ENCODE results near the gene PLVAP.

Gene PLVAP

GRCh38 chr19:17353386-17353785 is 23.8 kb downstream of the PLVAP start:
- DNase-seq, result no peak

DNA sequence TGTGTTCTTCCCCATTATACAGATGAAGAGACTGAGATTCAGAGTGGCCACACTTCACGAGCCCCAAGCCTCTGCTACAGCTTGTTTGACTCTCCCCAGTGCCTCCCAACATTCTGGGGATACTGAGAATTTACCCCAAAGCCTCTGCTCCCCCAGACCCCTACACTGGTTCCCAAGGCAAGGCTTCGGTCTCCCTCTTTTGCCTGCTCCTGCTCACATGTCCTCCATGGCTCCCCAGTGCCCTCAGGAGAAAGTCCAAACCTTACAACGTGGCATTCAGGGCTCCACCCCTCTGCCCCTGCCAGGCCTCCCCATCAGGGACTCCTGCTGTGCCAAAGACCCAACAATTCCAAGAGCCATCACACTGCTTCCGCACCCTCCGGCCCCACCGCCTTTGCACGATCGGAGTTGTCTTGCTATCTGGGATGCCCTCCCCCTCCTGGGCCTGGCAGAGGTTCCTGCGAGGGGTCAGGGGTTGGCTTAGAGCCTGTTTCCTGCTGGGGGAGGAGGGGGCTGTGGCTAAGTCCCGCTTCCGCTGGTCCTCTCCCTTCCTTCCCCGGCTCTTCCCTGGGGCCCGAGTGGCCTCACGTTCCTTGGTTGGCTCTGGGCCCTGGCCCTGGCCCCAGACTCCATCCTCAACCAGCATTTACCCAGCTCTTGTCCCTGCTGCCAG is 24.4 kb downstream of the PLVAP start:
- DNase-seq, result no peak

DNA sequence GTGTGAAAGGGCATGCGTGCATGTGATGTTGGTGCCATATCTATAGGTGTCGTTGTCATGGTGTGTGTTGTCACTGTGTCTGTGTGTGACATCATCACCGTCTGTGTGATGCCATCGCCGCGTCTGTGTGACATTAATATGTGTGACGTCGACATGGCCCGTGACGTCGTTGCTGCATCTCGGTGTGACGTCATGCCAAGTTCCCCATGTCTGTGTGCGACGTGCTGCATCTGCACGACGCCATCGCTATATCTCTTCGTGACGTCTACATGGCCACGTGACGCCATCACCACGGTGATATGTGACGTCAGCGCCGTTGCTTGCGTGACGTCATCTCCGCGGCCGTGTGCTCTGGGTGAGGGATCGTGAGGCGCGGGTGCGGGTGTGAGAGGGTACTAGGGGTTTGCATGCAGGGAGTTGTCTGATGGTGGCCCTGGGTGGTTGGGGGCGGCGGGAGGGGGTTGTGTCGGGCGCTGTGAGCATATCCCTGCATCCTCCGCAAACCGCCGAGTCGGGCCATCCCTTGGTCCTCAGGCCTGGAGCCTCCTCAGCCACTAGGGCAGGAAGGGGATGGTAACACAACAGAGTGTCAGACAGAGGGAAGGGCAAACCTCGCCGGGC is 25.2 kb downstream of the PLVAP start:
- no peak for DNase-seq

DNA sequence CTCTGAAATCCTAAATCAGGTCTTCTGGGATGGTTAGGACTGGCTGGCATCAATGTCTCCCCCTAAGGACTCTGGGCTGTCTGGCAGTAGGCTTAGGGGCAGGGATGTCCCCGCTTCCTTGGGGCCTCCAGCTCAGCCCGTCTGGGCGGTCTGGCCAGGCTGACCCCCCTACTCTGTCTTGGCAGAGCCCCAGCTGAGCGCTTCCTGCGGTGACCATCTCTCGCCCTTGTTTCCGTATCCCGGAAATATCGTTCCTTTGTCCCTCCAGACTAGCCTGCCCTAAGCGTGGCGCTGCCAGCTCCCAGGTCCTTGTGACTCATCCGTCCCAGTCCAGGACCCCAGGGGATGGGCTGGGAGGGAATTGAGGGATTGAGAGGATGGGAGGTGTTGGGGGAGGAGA is 28.4 kb downstream of the PLVAP start:
- DNase-seq, result no peak

DNA sequence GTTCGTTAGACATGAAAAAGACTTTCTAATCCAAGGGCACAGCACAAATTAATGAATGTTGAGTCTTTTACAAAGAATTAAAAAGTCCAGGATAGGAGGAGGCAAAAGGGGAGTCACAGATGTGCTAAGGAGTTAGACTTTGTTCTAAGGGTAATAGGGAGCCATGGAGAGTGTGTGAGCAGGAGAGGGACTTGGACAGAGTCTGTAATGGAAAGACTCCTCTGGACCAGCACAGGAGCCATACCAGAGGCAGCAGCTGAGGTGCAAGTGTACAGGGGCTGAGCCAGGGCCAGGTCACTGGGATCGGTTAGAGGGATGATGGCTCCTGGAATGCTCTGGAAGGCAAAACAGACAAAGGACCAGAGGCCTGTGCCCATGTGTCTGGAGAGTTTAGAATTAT is 29.3 kb downstream of the PLVAP start:
- DNase-seq, result no peak

DNA sequence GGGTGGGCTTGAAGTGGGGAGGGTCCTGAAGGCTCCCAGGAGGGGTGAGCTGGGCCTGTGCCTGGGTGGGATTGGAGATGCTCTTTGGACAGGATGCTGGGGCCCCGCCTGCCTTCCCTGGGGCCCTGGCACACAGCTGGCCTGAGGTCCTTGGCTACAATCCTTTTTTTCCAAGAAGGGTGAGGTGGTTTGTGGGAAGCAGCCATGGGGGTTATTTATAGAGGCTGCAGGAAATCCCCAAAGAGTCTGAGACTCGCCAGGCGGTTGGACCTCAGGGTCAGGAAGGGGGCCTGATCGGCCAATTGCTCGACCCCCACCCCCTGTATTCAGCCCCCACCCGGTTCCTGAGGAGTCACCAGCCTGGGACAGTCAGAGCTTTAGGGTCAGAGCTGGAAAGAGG is 29.8 kb downstream of the PLVAP start:
- no peak for DNase-seq

GRCh38 chr19:17346109-17346671 is 31.0 kb downstream of the PLVAP start:
- peak; percentile 58 for DNase-seq

- DNase-seq, result no peak
Measured at GRCh38 chr19:17341845-17342244, 35.3 kb downstream of the PLVAP start.

GRCh38 chr19:17341386-17341785 is 35.8 kb downstream of the PLVAP start:
- no peak for DNase-seq

GRCh38 chr19:17340871-17341357 is 36.2 kb downstream of the PLVAP start:
- DNase-seq, result no peak

DNA sequence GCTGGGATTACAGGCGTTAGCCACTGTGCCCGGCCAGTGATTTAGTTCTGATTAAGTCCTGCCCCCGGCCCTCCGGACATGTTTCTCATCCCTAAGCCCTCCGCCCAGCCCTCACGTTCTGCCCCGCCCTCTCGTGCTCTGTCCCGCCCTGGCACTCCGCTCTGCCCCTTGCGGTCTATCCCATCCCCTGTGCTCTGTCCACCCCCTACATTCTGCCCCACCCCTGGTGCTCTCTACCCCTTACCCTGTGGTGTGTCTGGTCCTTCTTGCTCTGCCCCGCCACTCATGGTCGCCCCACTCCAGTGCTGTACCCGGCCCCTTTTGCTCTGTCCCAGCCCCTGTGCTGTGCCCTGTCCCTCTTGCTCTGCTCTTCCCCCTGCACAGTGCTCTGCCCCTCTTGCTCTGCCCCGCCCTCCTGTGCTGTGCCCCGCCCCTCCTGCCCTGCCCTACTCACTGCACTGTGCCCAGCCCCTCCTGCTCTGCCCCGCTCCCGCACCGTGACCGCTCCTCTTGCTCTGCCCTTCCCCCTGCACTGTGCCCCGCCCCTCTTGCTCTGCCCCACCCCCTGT is 36.8 kb downstream of the PLVAP start:
- no peak for DNase-seq

DNA sequence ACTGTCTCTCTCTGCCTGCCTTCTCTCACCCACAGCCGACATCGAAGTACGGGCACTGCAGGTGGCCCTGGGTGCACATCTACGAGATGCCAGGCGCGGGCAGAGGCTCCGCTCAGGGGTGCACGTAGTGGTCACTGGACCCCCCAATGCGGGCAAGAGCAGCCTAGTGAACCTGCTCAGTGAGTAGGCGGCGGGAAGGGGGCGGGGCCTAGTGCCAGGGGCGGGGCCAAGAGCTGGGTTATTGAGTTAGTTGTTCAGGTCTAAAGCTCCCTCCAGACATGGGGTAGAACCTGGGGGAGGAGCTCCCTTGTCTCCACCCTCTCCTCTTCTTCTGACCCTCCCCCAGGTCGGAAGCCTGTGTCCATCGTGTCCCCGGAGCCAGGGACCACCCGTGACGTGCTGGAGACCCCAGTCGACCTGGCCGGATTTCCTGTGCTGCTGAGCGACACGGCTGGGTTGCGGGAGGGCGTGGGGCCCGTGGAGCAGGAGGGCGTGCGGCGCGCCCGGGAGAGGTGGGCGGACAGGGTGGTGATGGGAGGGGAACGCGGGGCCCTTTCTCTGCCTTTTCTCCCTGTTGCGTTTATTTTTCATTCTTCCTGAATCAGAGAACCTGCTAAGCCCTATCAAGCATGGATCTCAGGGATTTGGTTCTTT is 37.9 kb downstream of the PLVAP start:
- DNase-seq, result no peak

DNA sequence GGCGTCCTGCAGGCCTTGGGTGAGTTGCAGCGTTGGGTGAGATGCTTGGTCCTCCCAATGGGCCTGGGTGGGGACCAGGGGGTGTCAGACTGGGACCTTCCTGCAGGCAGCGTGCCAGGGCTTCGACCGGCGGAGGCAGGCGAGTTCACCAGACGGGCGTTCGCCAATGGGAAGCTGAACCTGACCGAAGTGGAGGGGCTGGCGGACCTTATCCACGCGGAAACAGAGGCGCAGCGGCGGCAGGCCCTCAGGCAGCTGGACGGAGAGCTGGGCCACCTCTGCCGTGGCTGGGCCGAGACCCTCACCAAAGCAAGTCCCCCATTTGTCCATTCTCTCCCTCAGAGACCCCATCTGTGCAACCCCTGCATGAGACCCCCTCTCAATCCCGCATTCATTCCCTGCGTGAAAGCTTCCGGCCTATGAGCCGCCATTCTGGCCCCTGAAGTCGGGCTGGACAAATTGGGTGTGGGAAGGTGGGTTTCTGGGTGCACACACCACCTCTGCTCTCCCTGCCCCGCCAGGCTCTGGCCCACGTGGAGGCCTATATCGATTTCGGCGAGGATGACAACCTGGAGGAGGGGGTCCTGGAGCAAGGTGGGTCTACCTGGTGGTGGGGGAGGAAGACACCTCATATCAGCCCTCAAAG is 38.6 kb downstream of the PLVAP start:
- DNase-seq, result no peak

GRCh38 chr19:17337675-17338432 is 39.3 kb downstream of the PLVAP start:
- no peak for DNase-seq

DNA sequence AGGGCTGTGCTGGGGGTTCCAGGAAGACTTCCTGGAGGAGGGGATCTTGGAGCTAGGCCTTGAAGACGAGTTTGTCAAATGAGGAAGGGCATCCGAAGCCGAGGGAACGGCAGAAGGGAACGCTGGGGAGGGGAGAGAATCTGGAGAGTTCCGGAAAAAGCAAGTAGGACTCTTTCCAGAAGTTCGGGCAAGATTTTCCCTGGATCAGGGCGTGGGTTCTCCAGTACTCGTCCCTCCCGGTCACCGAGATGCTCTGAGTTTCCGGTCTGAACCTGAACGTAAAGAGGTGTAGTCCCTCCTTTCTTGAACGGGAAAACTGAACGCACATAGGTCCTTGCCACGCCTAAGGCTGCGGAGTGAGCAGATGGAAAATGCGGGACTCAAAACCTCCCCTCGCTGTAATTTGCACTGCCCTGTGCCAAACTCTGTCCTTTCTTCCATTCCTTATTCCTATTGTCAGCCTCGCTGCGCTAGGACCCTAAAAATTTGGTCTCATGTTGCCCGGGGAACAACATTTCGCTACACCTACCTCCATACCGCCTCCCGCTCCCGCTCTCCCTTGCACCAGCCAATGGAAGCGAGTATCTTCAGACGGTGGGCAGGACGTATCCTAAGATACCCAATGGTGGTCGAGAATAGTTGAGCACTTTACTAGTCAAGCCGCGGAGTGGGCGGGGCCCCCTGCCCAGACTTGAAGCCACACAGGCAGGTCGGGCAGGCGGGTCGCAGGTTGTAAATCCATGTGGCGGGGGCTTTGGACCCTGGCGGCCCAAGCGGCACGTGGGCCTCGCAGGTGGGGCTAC is 40.1 kb downstream of the PLVAP start, which contains the start of gene GTPBP3:
Gene GTPBP3 (plus strand): TSS at position 682 of the 803 bp plus-strand sequence. CDS start 59 bp downstream, at position 741.
- peak; percentile 95 for DNase-seq

GRCh38 chr19:17335575-17335974 is 41.6 kb downstream of the PLVAP start:
- no peak for DNase-seq

DNA sequence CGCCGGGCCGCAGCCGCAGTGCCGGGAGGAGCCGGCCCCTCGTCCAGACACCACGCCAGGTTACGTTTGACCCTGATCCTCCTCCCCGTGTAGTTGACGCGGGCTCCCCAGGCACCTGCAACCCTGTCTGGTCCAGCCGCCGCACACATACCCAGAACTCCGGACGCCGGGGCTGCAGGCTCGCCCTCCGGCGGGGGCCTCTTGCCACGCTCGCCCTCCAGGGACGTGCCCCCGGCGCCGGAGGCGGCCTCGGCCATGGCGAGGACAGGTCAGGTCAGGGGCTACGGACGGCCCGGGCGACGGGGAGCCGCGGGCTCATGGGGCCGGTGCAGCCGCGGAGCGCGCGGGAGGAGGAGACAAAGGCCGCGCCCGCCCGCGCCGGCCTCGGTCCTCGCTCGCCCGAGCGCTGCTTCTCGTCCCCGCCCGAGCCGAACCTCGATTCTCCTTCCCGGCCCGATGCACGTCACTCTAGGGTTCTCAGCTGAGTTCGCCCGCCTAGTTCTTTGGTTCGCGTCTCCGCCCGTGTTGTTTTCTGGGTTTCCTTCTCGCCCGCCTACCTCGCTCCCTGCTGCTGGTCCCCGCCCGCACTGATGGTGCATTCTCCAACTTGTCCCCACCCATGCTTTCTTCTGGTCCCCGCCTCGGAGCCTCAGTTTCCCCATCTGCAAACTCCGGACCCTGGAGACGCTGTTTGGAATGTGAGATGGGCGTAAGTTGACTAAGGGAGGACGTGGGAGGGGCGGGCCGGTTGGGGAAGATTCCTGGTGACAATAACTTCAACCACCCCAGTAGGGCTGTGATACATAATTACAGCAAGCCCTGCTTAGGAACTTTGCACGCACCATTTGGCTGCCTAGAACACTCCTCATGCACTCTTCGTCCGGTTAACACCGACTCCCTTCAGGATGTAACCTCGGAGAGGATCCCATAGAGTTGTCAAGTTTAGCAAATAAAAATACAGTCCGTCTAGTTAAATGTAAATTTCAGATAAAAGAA is 42.4 kb downstream of the PLVAP start, which contains the start of gene ANO8:
Gene ANO8 (minus strand): TSS at position 442 of the 996 bp plus-strand sequence. CDS start 185 bp downstream, at position 257.
- DNase-seq, result peak; percentile 91

GRCh38 chr19:17333611-17334413 is 43.3 kb downstream of the PLVAP start:
- DNase-seq, result peak; percentile 63

Measured in NK-92 treated with Interleukin-12 subunit alpha and Interleukin-12 subunit beta, amount 100 ng/mL, for 24 hours (cell line).